Endothelial cell (in vitro differentiated cells): Measurements from ENCODE around the gene USP20. TPM values are rescaled to one million over a fixed set of nuclear protein-coding genes. Genes with fewer than 3 reads are reported as not detected.

ENCODE experiments used
- DNase-seq: peaks from one replicate; pipeline ENCODE4 v3.0.0; 2021; ENCODE audit warnings: low spot score
- H3K27ac Mint-ChIP-seq: one replicate; pipeline ENCODE4 v1.8.0; 2021; ENCODE audit warnings: mixed read lengths, inconsistent platforms; ENCODE audit not compliant: unreplicated experiment
- H3K27me3 Mint-ChIP-seq: one replicate; pipeline ENCODE4 v1.8.0; 2021; ENCODE audit warnings: mild to moderate bottlenecking, moderate library complexity, mixed read lengths, inconsistent platforms; ENCODE audit not compliant: unreplicated experiment
- H3K36me3 Mint-ChIP-seq: one replicate; pipeline ENCODE4 v1.8.0; 2021; ENCODE audit warnings: mild to moderate bottlenecking, low read depth, mixed read lengths, inconsistent platforms; ENCODE audit not compliant: unreplicated experiment
- H3K4me1 Mint-ChIP-seq: one replicate; pipeline ENCODE4 v1.8.0; 2021; ENCODE audit warnings: mild to moderate bottlenecking, mixed read lengths, inconsistent platforms; ENCODE audit not compliant: unreplicated experiment
- H3K4me3 Mint-ChIP-seq: one replicate; pipeline ENCODE4 v1.8.0; 2021; ENCODE audit warnings: mild to moderate bottlenecking, mixed read lengths, inconsistent platforms; ENCODE audit not compliant: unreplicated experiment
- H3K9me3 Mint-ChIP-seq: one replicate; pipeline ENCODE4 v1.8.0; 2021; ENCODE audit warnings: mixed read lengths, inconsistent platforms; ENCODE audit not compliant: unreplicated experiment
- CTCF ChIP-seq: fragments of 200-600 bp; sonication (generic); IDR thresholded peaks from one replicate; pipeline ENCODE4 v1.5.0; 2021; ENCODE audit warnings: antibody characterized with exemption; ENCODE audit not compliant: unreplicated experiment
- total RNA-seq: library from RNA; stranded (reverse); fragmentation: NEBNext Ultra II Directional; extraction: Animal tissue kit (Norgen Biotek cat#: 25700); gene quantifications from one replicate; pipeline ENCODE4 v1.2.1, GENCODE V29; 2021; ENCODE audit not compliant: unreplicated experiment

The USP20 gene
- total RNA-seq, 1 donor from 2014 or later = 21.7 TPM

- peaks cover 49% of the 10 kb centered on the region for H3K4me1 Mint-ChIP-seq
Observed at GRCh38 chr9:129885670-129886106, 50.4 kb downstream of the USP20 start.

GRCh38 chr9:129886226-129887174 lies 51.2 kb downstream of the USP20 start:
- peaks cover 15% of the 10 kb centered on the region for H3K27me3 Mint-ChIP-seq
- peaks cover 52% of the 10 kb centered on the region for H3K4me1 Mint-ChIP-seq
- TF ChIP-seq CTCF = no peak
- peak overlapping the region; percentile 48 for H3K27ac Mint-ChIP-seq
- H3K4me3 Mint-ChIP-seq = no peak overlapping the region
- H3K36me3 Mint-ChIP-seq = peaks cover 29% of the 10 kb centered on the region
- H3K9me3 Mint-ChIP-seq = no peaks in the 10 kb centered on the region
- no peak for DNase-seq

More at GRCh38 chr9:129885670-129886106, 50.4 kb downstream of the USP20 start:
- peak; percentile 77 for TF ChIP-seq CTCF
- Mint-ChIP-seq H3K4me3 (no peak overlapping the region), H3K9me3 (no peaks in the 10 kb centered on the region), H3K36me3 (peaks cover 25% of the 10 kb centered on the region), H3K27me3 (peaks cover 15% of the 10 kb centered on the region), H3K27ac (no peak overlapping the region)
- DNase-seq = peak; percentile 97

GRCh38 chr9:129887334-129888292 lies 52.4 kb downstream of the USP20 start:
- peaks cover 56% of the 10 kb centered on the region for H3K4me1 Mint-ChIP-seq
- DNase-seq = no peak
- H3K36me3 Mint-ChIP-seq = peaks cover 33% of the 10 kb centered on the region
- peak overlapping the region; percentile 74 for H3K4me3 Mint-ChIP-seq
- peak overlapping the region; percentile 38 for H3K27ac Mint-ChIP-seq
- H3K9me3 Mint-ChIP-seq = no peaks in the 10 kb centered on the region
- TF ChIP-seq CTCF = no peak
- peaks cover 15% of the 10 kb centered on the region for H3K27me3 Mint-ChIP-seq

GRCh38 chr9:129888293-129889121 lies 53.2 kb downstream of the USP20 start:
- peaks cover 15% of the 10 kb centered on the region for H3K27me3 Mint-ChIP-seq
- H3K4me1 Mint-ChIP-seq = peaks cover 56% of the 10 kb centered on the region
- peaks cover 33% of the 10 kb centered on the region for H3K36me3 Mint-ChIP-seq
- no peak for DNase-seq
- no peak overlapping the region for H3K27ac Mint-ChIP-seq
- TF ChIP-seq CTCF = no peak
- peak overlapping the region; percentile 67 for H3K4me3 Mint-ChIP-seq
- H3K9me3 Mint-ChIP-seq = no peaks in the 10 kb centered on the region
